GM12891 (cell line): Measurements from ENCODE around the gene PLEKHD1.

Experiments
- POLR2A ChIP-seq: IDR thresholded peaks from 2 replicates; pipeline ENCODE4 v1.6.1; 2011; ENCODE audit warnings: low read depth, low read length, control low read depth
- POLR2AphosphoS5 ChIP-seq: IDR thresholded peaks from 2 replicates; pipeline ENCODE4 v1.6.1; 2011; ENCODE audit warnings: low read depth, low read length, control low read depth

DNA sequence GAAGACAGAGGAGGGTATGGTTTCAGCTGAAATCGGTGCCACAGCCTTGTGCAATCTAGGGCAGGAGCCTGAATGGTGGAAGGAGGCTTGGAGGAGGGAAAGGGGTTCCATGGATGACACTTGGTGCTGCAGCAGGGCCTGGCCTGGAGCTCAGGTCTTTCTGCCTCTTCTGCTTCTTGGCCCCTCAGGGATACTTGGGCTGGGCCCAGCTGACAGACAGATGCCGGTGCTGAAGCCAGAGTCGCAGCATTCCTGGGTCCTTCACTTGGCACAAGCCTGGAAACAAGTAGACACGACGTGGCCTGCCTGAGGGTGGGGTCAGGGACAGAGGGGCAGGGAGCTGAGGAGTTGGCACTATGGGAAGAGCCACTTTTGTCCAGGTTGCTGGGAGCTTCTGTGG is 4.4 kb upstream of the PLEKHD1 start:
- no peak for TF ChIP-seq POLR2AphosphoS5
- no peak for TF ChIP-seq POLR2A
